Liver (tissue), 9 donors: ENCODE data around the gene NTMT1. TPM values are rescaled to one million over a fixed set of nuclear protein-coding genes. Genes with fewer than 3 reads are reported as not detected.
A peak's percentile ranks its signal among the peaks of the same experiment; 100 is the strongest.

Experiments
- DNase-seq: peaks from one replicate; pipeline ENCODE4 v3.0.0-alpha.2; 2017; ENCODE audit warnings: low spot score
- H3K27ac ChIP-seq, 2 donors: one replicate each; pipeline ENCODE4 v1.7.0; 2013; ENCODE audit warnings: inconsistent platforms in 2 of 2, low read length in 2 of 2, control low read depth in 1 of 2, low read depth in 1 of 2, mild to moderate bottlenecking in 1 of 2
- H3K27me3 ChIP-seq, 4 donors: one replicate each; pipeline versions ENCODE4 v1.6.1 to v1.7.0; 2013; ENCODE audit warnings: low read length in 3 of 4, inconsistent platforms in 1 of 4, mild to moderate bottlenecking in 1 of 4, moderate library complexity in 1 of 4; ENCODE audit not compliant: control insufficient read depth in 4 of 4, insufficient read depth in 4 of 4
- H3K36me3 ChIP-seq, 4 donors: one replicate each; pipeline versions ENCODE4 v1.6.1 to v1.7.0; 2013; ENCODE audit warnings: low read length in 3 of 4, mild to moderate bottlenecking in 3 of 4, low read depth in 1 of 4, moderate library complexity in 1 of 4; ENCODE audit not compliant: control insufficient read depth in 4 of 4, insufficient read depth in 3 of 4
- H3K4me1 ChIP-seq, 4 donors: one replicate each; pipeline versions ENCODE4 v1.6.1 to v1.7.0; 2013; ENCODE audit warnings: low read length in 3 of 4, mild to moderate bottlenecking in 3 of 4, moderate library complexity in 1 of 4; ENCODE audit not compliant: control insufficient read depth in 4 of 4, insufficient read depth in 4 of 4
- H3K4me3 ChIP-seq, 3 donors: one replicate each; pipeline versions ENCODE4 v1.6.1 to v1.7.0; 2013; ENCODE audit warnings: low read length in 3 of 3, control low read depth in 1 of 3, low read depth in 1 of 3, mild to moderate bottlenecking in 1 of 3
- H3K9ac ChIP-seq, 2 donors: one replicate each; pipeline ENCODE4 v1.7.0; 2013; ENCODE audit warnings: low read length in 2 of 2, mild to moderate bottlenecking in 2 of 2, moderate library complexity in 2 of 2, control low read depth in 1 of 2, low read depth in 1 of 2
- H3K9me3 ChIP-seq, 4 donors: one replicate each; pipeline versions ENCODE4 v1.6.1 to v1.7.0; 2013; ENCODE audit warnings: low read length in 3 of 4; ENCODE audit not compliant: control insufficient read depth in 4 of 4
- ATF3 ChIP-seq: IDR thresholded peaks from 2 replicates; pipeline ENCODE4 v1.6.1; 2016; ENCODE audit warnings: antibody characterized with exemption
- CTCF ChIP-seq: fragments of 150-350 bp; IDR thresholded peaks from 2 replicates; pipeline ENCODE4 v1.5.1; 2017; ENCODE audit warnings: improper control_type of control experiment, low read depth, low read length; ENCODE audit not compliant: missing input control
- EGR1 ChIP-seq, 2 donors: IDR thresholded peaks; 2 replicates each; pipeline ENCODE4 v1.6.1; 2016 to 2018; ENCODE audit warnings: antibody characterized with exemption in 2 of 2, low read depth in 2 of 2
- FOXA1 ChIP-seq: IDR thresholded peaks from 2 replicates; pipeline ENCODE4 v1.6.1; 2016; ENCODE audit warnings: antibody characterized with exemption
- FOXA2 ChIP-seq: IDR thresholded peaks from 2 replicates; pipeline ENCODE4 v1.6.1; 2016; ENCODE audit warnings: antibody characterized with exemption
- GABPA ChIP-seq, 2 donors: IDR thresholded peaks in 1 of 2; conservative IDR thresholded peaks in 1 of 2; 2 replicates each; pipeline ENCODE4 v1.6.1; 2016; ENCODE audit warnings: antibody characterized with exemption in 2 of 2, mild to moderate bottlenecking in 1 of 2, moderate library complexity in 1 of 2
- HNF4A ChIP-seq, 2 donors: conservative IDR thresholded peaks; 2 replicates each; pipeline ENCODE4 v1.6.1; 2016; ENCODE audit warnings: antibody characterized with exemption in 2 of 2, mild to moderate bottlenecking in 2 of 2
- HNF4G ChIP-seq: IDR thresholded peaks from 2 replicates; pipeline ENCODE4 v1.6.1; 2016; ENCODE audit warnings: antibody characterized with exemption
- JUND ChIP-seq, 2 donors: IDR thresholded peaks; 2 replicates each; pipeline ENCODE4 v1.6.1; 2016; ENCODE audit warnings: antibody characterized with exemption in 2 of 2
- MAX ChIP-seq: IDR thresholded peaks from 2 replicates; pipeline ENCODE4 v1.6.1; 2016; ENCODE audit warnings: antibody characterized with exemption
- NR2F2 ChIP-seq: IDR thresholded peaks from 2 replicates; pipeline ENCODE4 v1.6.1; 2016; ENCODE audit warnings: antibody characterized with exemption
- RAD21 ChIP-seq, 2 donors: IDR thresholded peaks; 2 replicates each; pipeline ENCODE4 v1.6.1; 2016; ENCODE audit warnings: antibody characterized with exemption in 2 of 2, mild to moderate bottlenecking in 2 of 2
- REST ChIP-seq: IDR thresholded peaks from 2 replicates; pipeline ENCODE4 v1.6.1; 2016; ENCODE audit warnings: antibody characterized with exemption, mild to moderate bottlenecking
- RXRA ChIP-seq, 2 donors: IDR thresholded peaks; 2 replicates each; pipeline ENCODE4 v1.6.1; 2017 to 2018; ENCODE audit warnings: antibody characterized with exemption in 2 of 2, mild to moderate bottlenecking in 1 of 2
- SP1 ChIP-seq: IDR thresholded peaks from 2 replicates; pipeline ENCODE4 v1.6.1; 2018; ENCODE audit warnings: antibody characterized with exemption, mild to moderate bottlenecking
- TAF1 ChIP-seq: conservative IDR thresholded peaks from 2 replicates; pipeline ENCODE4 v1.6.1; 2016; ENCODE audit warnings: antibody characterized with exemption, mild to moderate bottlenecking
- YY1 ChIP-seq: IDR thresholded peaks from 2 replicates; pipeline ENCODE4 v1.6.1; 2016; ENCODE audit warnings: antibody characterized with exemption, mild to moderate bottlenecking
- ZBTB33 ChIP-seq: IDR thresholded peaks from 2 replicates; pipeline ENCODE4 v1.6.1; 2016; ENCODE audit warnings: antibody characterized with exemption
- WGBS: extraction: QIAGEN DNeasy Blood & Tissue Kit; methylation state at CpG from one replicate; pipeline ENCODE4 v1.1.7; 2013; 5-methylcytosine and 5-hydroxymethylcytosine counted together
- polyA plus RNA-seq, 2 donors: library from polyadenylated mRNA; stranded (reverse) in 1 of 2; unstranded in 1 of 2; fragments of 200-250 nt in 1 of 2; fragments of >200 nt in 1 of 2; fragmentation: Nextera tagmentation in 1 of 2; extraction: Ambion mirVana in 1 of 2; gene quantifications; one replicate each; pipeline versions ENCODE4 v1.2.1 to v1.2.3, GENCODE V29; 2013 to 2015
- total RNA-seq, 2 donors: library from RNA; depleted of rRNA; stranded (reverse); fragments of >200 nt; gene quantifications; one replicate each; pipeline ENCODE4 v1.2.3, GENCODE V29; 2014
- donor health status: healthy.
- donor health status: healthy.
- donor health status: healthy.
- donor health status: healthy.
- donor health status: healthy.

Gene NTMT1
- total and polyA plus RNA-seq, 4 donors, result 13.1 to 42.5 (median 26.2) TPM

GRCh38 chr9:129604766-129605163, 21.2 kb upstream of the NTMT1 start:
- no peak overlapping the region for H3K4me3 ChIP-seq
- H3K27ac ChIP-seq, result no peak overlapping the region
- DNase-seq, result no peak
- TF ChIP-seq FOXA2 (no peak), HNF4A (conservative IDR thresholded peaks at IDR 0.05) (no peak), NR2F2 (no peak), YY1 (no peak), FOXA1 (no peak), ATF3 (no peak), RXRA (IDR thresholded peaks at IDR 0.05) (no peak), RAD21 (IDR thresholded peaks at IDR 0.05) (no peak), JUND (IDR thresholded peaks at IDR 0.05) (no peak)
- WGBS, result 72% methylated on average over 8 of the region's 8 CpGs
- H3K4me1 ChIP-seq, result peaks cover 7 to 22% (median 15%) of the 10 kb centered on the region in 4 donors
- H3K9me3 ChIP-seq, result no peaks in the 10 kb centered on the region
- no peaks in the 10 kb centered on the region for H3K36me3 ChIP-seq
- H3K9ac ChIP-seq, result no peak overlapping the region
- H3K27me3 ChIP-seq, result no peaks in the 10 kb centered on the region

GRCh38 chr9:129606161-129607026, 19.6 kb upstream of the NTMT1 start:
- H3K36me3 ChIP-seq, result no peaks in the 10 kb centered on the region
- no peaks in the 10 kb centered on the region for H3K27me3 ChIP-seq
- no peaks in the 10 kb centered on the region for H3K9me3 ChIP-seq
- H3K27ac ChIP-seq, result peak overlapping the region; percentile 72 to 77
- no peak for DNase-seq
- 49% methylated on average over 15 of the region's 15 CpGs for WGBS
- TF ChIP-seq JUND (IDR thresholded peaks at IDR 0.05), result peak in 1 of 2 donors; percentile 60
- TF ChIP-seq EGR1 (IDR thresholded peaks at IDR 0.05; ENCODE audit: low read depth in 2 of 2), result no peak
- peak; percentile 81 for TF ChIP-seq YY1
- TF ChIP-seq RAD21 (IDR thresholded peaks at IDR 0.05), result peak; percentile 62 to 70
- TF ChIP-seq CTCF, result no peak
- TF ChIP-seq FOXA2, result peak; percentile 35
- peak; percentile 91 for TF ChIP-seq SP1
- TF ChIP-seq MAX, result no peak
- no peak for TF ChIP-seq ATF3
- peak; percentile 86 to 87 for TF ChIP-seq HNF4A (conservative IDR thresholded peaks at IDR 0.05)
- peak; percentile 75 for TF ChIP-seq NR2F2
- peak; percentile 78 for TF ChIP-seq HNF4G
- TF ChIP-seq GABPA (IDR thresholded peaks at IDR 0.05 in 1 of 2, conservative IDR thresholded peaks at IDR 0.05 in 1 of 2), result peak in 1 of 2 donors; percentile 48
- TF ChIP-seq TAF1, result no peak
- TF ChIP-seq ZBTB33, result no peak
- TF ChIP-seq REST, result peak; percentile 82
- peak; percentile 91 for TF ChIP-seq RXRA (IDR thresholded peaks at IDR 0.05)
- peak; percentile 33 for TF ChIP-seq FOXA1
- H3K9ac ChIP-seq, result no peak overlapping the region
- peaks cover 10 to 33% (median 22%) of the 10 kb centered on the region in 4 donors for H3K4me1 ChIP-seq
- H3K4me3 ChIP-seq, result no peak overlapping the region
